ENCODE measurements around the gene NRCAM. TPM values are rescaled to one million over a fixed set of nuclear protein-coding genes. Genes with fewer than 3 reads are reported as not detected.

NRCAM gene
- total and polyA plus RNA-seq, 2 of the 8 experiments (the other 6 are each of a cell fraction or from before 2014, with no cell fraction given) = 2.7 to 3.8 TPM

DNA sequence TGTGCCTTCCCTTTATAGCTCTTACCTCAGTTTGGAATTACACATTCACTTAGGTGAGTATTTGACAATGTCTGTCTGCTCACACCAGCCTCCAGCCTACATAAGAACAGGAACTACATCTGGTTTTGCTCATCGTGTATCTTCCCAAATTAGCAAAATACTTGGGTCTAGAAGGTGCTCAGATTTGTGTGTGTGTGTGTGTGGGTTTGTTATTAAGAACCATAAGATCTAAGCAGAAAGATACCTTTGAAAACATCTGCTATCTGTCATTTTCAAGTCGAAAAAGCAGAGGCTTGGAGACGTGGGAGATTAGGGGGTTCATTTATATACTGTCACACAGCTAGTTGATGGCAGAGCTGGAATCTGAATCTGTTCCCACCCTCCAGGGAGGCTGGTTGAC is 311.3 kb downstream of the NRCAM start:
- Histone ChIP-seq H2AK5ac (ENCODE audit: low read depth, low read length) (no peak overlapping the region), H3K56ac (replicated peaks; ENCODE audit: insufficient read length, low read depth, low read length) (no peak overlapping the region), H3K23me2 (ENCODE audit: low read depth, low read length) (no peaks in the 10 kb centered on the region), H2AFZ (ENCODE audit: low read length) (peak overlapping the region; percentile 93; the same call in 1 of the 2 replicates), H2BK15ac (ENCODE audit: low read length) (no peak overlapping the region), H2BK5ac (ENCODE audit: low read depth, low read length) (no peak overlapping the region), H4K8ac (ENCODE audit: extremely low read depth, insufficient read depth, low read length) (no peak overlapping the region), H3K9me3 (ENCODE audit: insufficient read depth in 2 of 2, low read depth in 1 of 2, low read length in 1 of 2) (no peaks in the 10 kb centered on the region), H4K20me1 (replicated peaks in 1 of 2; ENCODE audit: control insufficient read depth in 1 of 2, insufficient read depth in 2 of 2, low read length in 2 of 2) (no peaks in the 10 kb centered on the region), H3K4me3 (ENCODE audit: extremely low read depth in 1 of 4, insufficient read depth in 2 of 4, low read depth in 3 of 4, low read length in 4 of 4) (no peak overlapping the region), H3K36me3 (ENCODE audit: control insufficient read depth in 2 of 4, insufficient read depth in 4 of 4, low read length in 3 of 4) (no peaks in the 10 kb centered on the region), H3K23ac (ENCODE audit: insufficient read length) (no peak overlapping the region), H3K79me1 (ENCODE audit: low read depth, low read length) (no peaks in the 10 kb centered on the region), H3K27me3 (replicated peaks in 1 of 4; ENCODE audit: control insufficient read depth in 3 of 4, extremely low read depth in 1 of 4, insufficient read depth in 3 of 4, low read length in 3 of 4) (no peaks in the 10 kb centered on the region), H3K4me1 (replicated peaks in 1 of 4; ENCODE audit: control insufficient read depth in 3 of 4, insufficient read depth in 4 of 4, low read length in 3 of 4) (peaks cover 0 to 5% (median 0%) of the 10 kb centered on the region in 4 experiments; a peak in 3 of 7 replicates), H3K18ac (ENCODE audit: extremely low read depth, low read length) (peak overlapping the region; percentile 56; the same call in 1 of the 2 replicates), H3K27ac (ENCODE audit: low read depth, low read length) (no peak overlapping the region), H2BK20ac (ENCODE audit: low read length) (peak overlapping the region; percentile 83; the same call in 1 of the 2 replicates), H4K5ac (ENCODE audit: insufficient read length, low read depth, low read length) (no peak overlapping the region), H3K4me2 (ENCODE audit: insufficient read depth in 1 of 2, low read depth in 2 of 2, low read length in 2 of 2) (peak overlapping the region in 1 of 2 experiments; percentile 23; a peak in 2 of 4 replicates), H4K91ac (replicated peaks; ENCODE audit: insufficient read length, low read length) (no peak overlapping the region), H3K9ac (replicated peaks in 1 of 4; ENCODE audit: extremely low read depth in 1 of 4, low read depth in 3 of 4, low read length in 3 of 4) (no peak overlapping the region), H2BK120ac (replicated peaks; ENCODE audit: low read depth, low read length) (no peak overlapping the region), H3K4ac (replicated peaks; ENCODE audit: insufficient read length, low read depth, low read length) (no peak overlapping the region), H3K14ac (ENCODE audit: insufficient read length) (no peak overlapping the region), H3K79me2 (ENCODE audit: control insufficient read depth in 1 of 2, insufficient read depth in 2 of 2, low read length in 2 of 2) (no peaks in the 10 kb centered on the region), H2BK12ac (ENCODE audit: low read depth, low read length) (no peak overlapping the region)
- 73% methylated on average over 3 of the region's 3 CpGs; no CpG with 5 or more reads in 1 of the 2 experiments for WGBS, 2 experiments (ENCODE audit: extremely low coverage in 1 of 2, insufficient coverage in 1 of 2, insufficient read length in 1 of 2, insufficient replicate concordance in 2 of 2, low coverage in 1 of 2, low lambda C conversion rate in 2 of 2, missing lambda C conversion rate in 1 of 2)
- ChIA-PET CTCF (ENCODE audit: partially characterized antibody) (interaction anchor here (0.6 to 5.0 kb wide), 26 partner anchors 11 to 367 kb away, joined by 3 to 64 read pairs (median 4); partner anchors contain the start of gene LAMB4), POLR2A (ENCODE audit: partially characterized antibody) (no interaction called here)
- DNase-seq (ENCODE audit: low read depth in 1 of 2, low spot score in 2 of 2) = no peak
- FAIRE-seq = no peak
- no peak for TF ChIP-seq EZH2 (IDR thresholded peaks at IDR 0.05; ENCODE audit: low read depth, low read length, severe bottlenecking)
- no peak for TF ChIP-seq CTBP2 (IDR thresholded peaks at IDR 0.05; ENCODE audit: borderline replicate concordance, insufficient read depth, insufficient read length, low read length)
- TF ChIP-seq CTCF (IDR thresholded peaks at IDR 0.05; ENCODE audit: control extremely low read depth in 1 of 3, insufficient read depth in 1 of 3, low read depth in 1 of 3, low read length in 3 of 3) = no peak
- no peak for TF ChIP-seq JUN (IDR thresholded peaks at IDR 0.05; ENCODE audit: low read depth, low read length)
- TF ChIP-seq KDM4A (IDR thresholded peaks at IDR 0.05; ENCODE audit: low read depth, low read length, severe bottlenecking) = no peak
- TF ChIP-seq RNF2 (IDR thresholded peaks at IDR 0.05; ENCODE audit: borderline replicate concordance, low read depth, low read length, missing control alignments, poor library complexity, severe bottlenecking) = no peak
- TF ChIP-seq POU5F1 (IDR thresholded peaks at IDR 0.05; ENCODE audit: low read depth, low read length) = no peak
- TF ChIP-seq POLR2A (IDR thresholded peaks at IDR 0.05; ENCODE audit: control extremely low read depth in 1 of 2, low read depth in 2 of 2, low read length in 2 of 2) = no peak
- no peak for TF ChIP-seq TAF1 (IDR thresholded peaks at IDR 0.05; ENCODE audit: low read depth, low read length)
- no peak for TF ChIP-seq CBX8 (IDR thresholded peaks at IDR 0.05; ENCODE audit: borderline replicate concordance, low read depth, low read length)

All from H1 (cell line).